ENCODE data around the gene LEMD2. TPM values are rescaled to one million over a fixed set of nuclear protein-coding genes. Genes with fewer than 3 reads are reported as not detected.

Gene LEMD2
- total RNA-seq, 6 experiments from 2014 or later: 17.8 to 28.0 (median 21.8) TPM

DNA sequence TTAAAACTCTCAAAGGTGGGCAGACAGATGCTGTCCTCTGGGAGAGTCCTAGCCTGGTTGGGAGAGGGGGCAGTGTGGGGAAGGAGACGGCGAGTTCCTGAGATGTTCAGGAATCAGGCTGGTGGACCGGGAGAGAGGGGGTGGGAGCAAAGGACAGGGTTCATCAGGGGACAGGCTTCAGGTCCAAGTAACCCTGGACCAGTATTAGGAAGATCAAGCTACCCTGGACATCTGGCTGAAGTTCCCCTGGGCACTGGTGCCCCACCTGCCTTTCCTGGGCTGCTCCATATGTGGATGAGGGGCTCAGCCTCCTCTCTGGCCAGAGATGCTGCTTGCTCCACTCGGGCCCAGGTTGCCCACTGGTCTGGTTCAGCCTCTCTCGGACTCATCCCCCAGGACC, 41.1 kb downstream of the LEMD2 start:
- H3K27me3 ChIP-seq: no peaks in the 10 kb centered on the region
- no peak overlapping the region for H3K27ac ChIP-seq
- H3K9me3 ChIP-seq: no peaks in the 10 kb centered on the region
- H3K4me1 ChIP-seq: peaks cover 0 to 53% (median 14%) of the 10 kb centered on the region in 4 donors
- no peak overlapping the region for H3K4me3 ChIP-seq
- no peak for ATAC-seq
- no peaks in the 10 kb centered on the region for H3K36me3 ChIP-seq
- TF ChIP-seq POLR2A (IDR thresholded peaks at IDR 0.05): no peak
- TF ChIP-seq, protein P1, sequence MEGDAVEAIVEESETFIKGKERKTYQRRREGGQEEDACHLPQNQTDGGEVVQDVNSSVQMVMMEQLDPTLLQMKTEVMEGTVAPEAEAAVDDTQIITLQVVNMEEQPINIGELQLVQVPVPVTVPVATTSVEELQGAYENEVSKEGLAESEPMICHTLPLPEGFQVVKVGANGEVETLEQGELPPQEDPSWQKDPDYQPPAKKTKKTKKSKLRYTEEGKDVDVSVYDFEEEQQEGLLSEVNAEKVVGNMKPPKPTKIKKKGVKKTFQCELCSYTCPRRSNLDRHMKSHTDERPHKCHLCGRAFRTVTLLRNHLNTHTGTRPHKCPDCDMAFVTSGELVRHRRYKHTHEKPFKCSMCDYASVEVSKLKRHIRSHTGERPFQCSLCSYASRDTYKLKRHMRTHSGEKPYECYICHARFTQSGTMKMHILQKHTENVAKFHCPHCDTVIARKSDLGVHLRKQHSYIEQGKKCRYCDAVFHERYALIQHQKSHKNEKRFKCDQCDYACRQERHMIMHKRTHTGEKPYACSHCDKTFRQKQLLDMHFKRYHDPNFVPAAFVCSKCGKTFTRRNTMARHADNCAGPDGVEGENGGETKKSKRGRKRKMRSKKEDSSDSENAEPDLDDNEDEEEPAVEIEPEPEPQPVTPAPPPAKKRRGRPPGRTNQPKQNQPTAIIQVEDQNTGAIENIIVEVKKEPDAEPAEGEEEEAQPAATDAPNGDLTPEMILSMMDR (IDR thresholded peaks at IDR 0.05): no peak
- no peak for DNase-seq
- WGBS (ENCODE audit: insufficient coverage, low coverage, low lambda C conversion rate, missing lambda C conversion rate): no CpG with 5 or more reads among the region's 5 CpGs
- intact Hi-C loops (cut with DNase I): no loop called here

- TF ChIP-seq POLR2A (IDR thresholded peaks at IDR 0.05): peak; percentile 89
- TF ChIP-seq, protein P1 (IDR thresholded peaks at IDR 0.05): no peak
- H3K36me3 ChIP-seq: no peaks in the 10 kb centered on the region
- peak within 1 kb of the TSS; percentile 34 to 54 (median 36) for H3K4me3 ChIP-seq
- no peaks in the 10 kb centered on the region for H3K27me3 ChIP-seq
- 41% methylated on average over 3 of the region's 10 CpGs for WGBS (ENCODE audit: insufficient coverage, low coverage, low lambda C conversion rate, missing lambda C conversion rate)
- DNase-seq (peak; percentile 70 to 80 (median 79)), ATAC-seq (peak; percentile 23 to 61 (median 36))
- H3K27ac ChIP-seq: peak within 1 kb of the TSS; percentile 60 to 73 (median 60)
- no peaks in the 10 kb centered on the region for H3K9me3 ChIP-seq
- peaks cover 0 to 46% (median 14%) of the 10 kb centered on the region in 4 donors for H3K4me1 ChIP-seq
- intact Hi-C loops (cut with DNase I): no loop called here
Observed at GRCh38 chr6:33746651-33747100, 42.3 kb downstream of the LEMD2 start, which contains the start of gene IP6K3. Gene IP6K3, minus strand, starts transcription at chr6:33746905. Its CDS starts 11,429 bp downstream, at chr6:33735476.

DNA sequence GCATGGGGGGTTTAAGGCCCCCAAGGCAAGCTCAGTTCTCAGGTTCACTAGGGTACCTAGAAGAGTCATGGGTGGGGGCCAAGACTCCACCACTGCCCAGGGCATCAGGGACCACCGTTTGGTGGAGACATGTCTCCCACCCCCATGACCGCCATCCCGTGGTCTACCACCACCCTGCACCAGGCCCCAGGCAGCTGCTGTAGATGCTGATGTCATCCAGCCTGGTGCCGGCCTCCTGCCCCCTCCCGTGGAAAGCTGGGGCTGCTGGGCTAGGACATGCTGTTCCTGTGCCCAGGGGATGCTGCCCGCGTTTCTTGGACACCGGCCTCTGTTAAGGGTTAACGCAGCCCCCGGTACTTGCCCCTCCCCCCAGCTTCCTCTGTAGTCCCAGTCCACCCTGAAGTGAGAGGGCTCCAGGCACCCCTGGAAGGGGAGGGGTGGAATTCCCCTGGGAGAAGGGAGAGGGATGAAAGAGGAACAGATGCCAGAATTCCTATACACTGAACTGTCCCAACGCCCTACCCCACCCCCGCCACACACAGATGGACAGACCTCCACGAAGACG, 42.8 kb downstream of the LEMD2 start:
- intact Hi-C loops (cut with DNase I): no loop called here
- peak in 2 of 3 donors; percentile 60 to 65 for DNase-seq
- no peaks in the 10 kb centered on the region for H3K27me3 ChIP-seq
- WGBS (ENCODE audit: insufficient coverage, low coverage, low lambda C conversion rate, missing lambda C conversion rate): 20% methylated on average over 1 of the region's 14 CpGs
- H3K27ac ChIP-seq: peak overlapping the region; percentile 60 to 73 (median 60)
- no peaks in the 10 kb centered on the region for H3K9me3 ChIP-seq
- H3K4me1 ChIP-seq: peaks cover 0 to 44% (median 13%) of the 10 kb centered on the region in 4 donors
- H3K4me3 ChIP-seq: peak overlapping the region; percentile 34 to 54 (median 36)
- no peaks in the 10 kb centered on the region for H3K36me3 ChIP-seq
- peak; percentile 1 for TF ChIP-seq POLR2A (IDR thresholded peaks at IDR 0.05)
- TF ChIP-seq, protein P1 (IDR thresholded peaks at IDR 0.05): no peak
- peak; percentile 6 to 43 (median 25) for ATAC-seq

- Histone ChIP-seq H3K4me3 (peak overlapping the region; percentile 34 to 54 (median 36)), H3K36me3 (no peaks in the 10 kb centered on the region), H3K9me3 (no peaks in the 10 kb centered on the region), H3K27ac (peak overlapping the region; percentile 60 to 73 (median 72)), H3K27me3 (no peaks in the 10 kb centered on the region), H3K4me1 (peaks cover 0 to 46% (median 13%) of the 10 kb centered on the region in 4 donors)
- intact Hi-C loops (cut with DNase I): no loop called here
- DNase-seq (no peak), ATAC-seq (peak in 3 of 4 donors; percentile 8 to 24 (median 20))
- WGBS (ENCODE audit: insufficient coverage, low coverage, low lambda C conversion rate, missing lambda C conversion rate): 13% methylated on average over 7 of the region's 7 CpGs
- TF ChIP-seq, protein P1 (IDR thresholded peaks at IDR 0.05): no peak
- TF ChIP-seq POLR2A (IDR thresholded peaks at IDR 0.05): peak; percentile 10
Observed at GRCh38 chr6:33745548-33745947, 43.4 kb downstream of the LEMD2 start.
